Measurements from ENCODE around the gene NDUFA11. TPM values are rescaled to one million over a fixed set of nuclear protein-coding genes. Genes with fewer than 3 reads are reported as not detected.
"Not testable (repeated sequence)": the region's sequence is repeated elsewhere in the genome, so short reads cannot be mapped to it uniquely, and the experiment has no call there.

NDUFA11 gene
- polyA plus RNA-seq, 1 of the 3 experiments (the other 2 are of a cell fraction), result 534 TPM

DNA sequence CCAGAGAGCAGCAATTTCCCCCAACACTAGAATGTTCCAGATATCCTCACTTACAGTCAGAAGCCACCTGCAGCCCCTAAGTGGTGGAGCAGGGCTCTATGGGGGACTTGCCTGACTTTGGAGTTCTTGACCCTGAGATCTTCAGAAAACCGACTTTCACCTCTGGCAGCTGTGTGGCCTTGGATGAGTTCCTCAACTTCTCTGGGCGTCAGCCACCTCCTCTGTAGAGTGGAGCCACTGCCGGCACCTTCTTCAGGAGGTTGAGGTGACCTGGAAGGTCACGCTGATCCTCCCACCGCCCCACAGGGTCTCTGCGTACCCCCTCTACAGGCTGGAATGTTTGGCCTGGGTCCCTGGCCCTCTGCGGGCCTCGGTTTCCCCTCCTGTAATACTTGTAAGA, 26.2 kb downstream of the NDUFA11 start:
- Histone ChIP-seq H3F3A (replicated peaks; ENCODE audit: insufficient read depth) (no peaks in the 10 kb centered on the region), H2AFZ (ENCODE audit: low read depth) (no peak overlapping the region), H3K9ac (no peak overlapping the region), H3K9me3 (no peaks in the 10 kb centered on the region), H3K9me2 (no peaks in the 10 kb centered on the region), H3K27me3 (ENCODE audit: insufficient read depth) (no peaks in the 10 kb centered on the region; the same call in 1 of the 2 replicates), H3K4me2 (no peak overlapping the region), H4K20me1 (ENCODE audit: insufficient read depth) (no peaks in the 10 kb centered on the region), H3K36me3 (replicated peaks in 1 of 2; ENCODE audit: control insufficient read depth in 1 of 2, insufficient read depth in 2 of 2, low read length in 1 of 2) (no peaks in the 10 kb centered on the region), H3K27ac (ENCODE audit: low read depth in 2 of 2, low read length in 1 of 2) (no peak overlapping the region), H3K4me3 (ENCODE audit: low read depth in 2 of 2, low read length in 1 of 2) (no peak overlapping the region), H3K79me2 (ENCODE audit: insufficient read depth) (no peaks in the 10 kb centered on the region), H3K4me1 (ENCODE audit: control insufficient read depth in 1 of 2, insufficient read depth in 2 of 2, low read depth in 1 of 2, low read length in 1 of 2) (peaks cover 0 to 6% of the 10 kb centered on the region in 2 experiments; a peak in 1 of 4 replicates)
- DNase-seq, result no peak
- TF ChIP-seq, protein P1, sequence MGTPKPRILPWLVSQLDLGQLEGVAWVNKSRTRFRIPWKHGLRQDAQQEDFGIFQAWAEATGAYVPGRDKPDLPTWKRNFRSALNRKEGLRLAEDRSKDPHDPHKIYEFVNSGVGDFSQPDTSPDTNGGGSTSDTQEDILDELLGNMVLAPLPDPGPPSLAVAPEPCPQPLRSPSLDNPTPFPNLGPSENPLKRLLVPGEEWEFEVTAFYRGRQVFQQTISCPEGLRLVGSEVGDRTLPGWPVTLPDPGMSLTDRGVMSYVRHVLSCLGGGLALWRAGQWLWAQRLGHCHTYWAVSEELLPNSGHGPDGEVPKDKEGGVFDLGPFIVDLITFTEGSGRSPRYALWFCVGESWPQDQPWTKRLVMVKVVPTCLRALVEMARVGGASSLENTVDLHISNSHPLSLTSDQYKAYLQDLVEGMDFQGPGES (IDR thresholded peaks at IDR 0.05; ENCODE audit: low read depth, low read length), result no peak
- TF ChIP-seq MEF2A (IDR thresholded peaks at IDR 0.05; ENCODE audit: borderline replicate concordance, low read depth) (no peak), EP300 (IDR thresholded peaks at IDR 0.05; ENCODE audit: borderline replicate concordance in 1 of 2, low read depth in 1 of 2, low read length in 1 of 2) (no peak), GATA2 (CRISPR knock-in tag; IDR thresholded peaks at IDR 0.05) (no peak), ELF1 (IDR thresholded peaks at IDR 0.05) (no peak), NFIC (IDR thresholded peaks at IDR 0.05; ENCODE audit: borderline replicate concordance) (no peak), CHD2 (IDR thresholded peaks at IDR 0.05; ENCODE audit: low read length, partially characterized antibody) (no peak), MXI1 (IDR thresholded peaks at IDR 0.05; ENCODE audit: low read depth, low read length) (no peak), YY1 (IDR thresholded peaks at IDR 0.05; ENCODE audit: low read depth) (no peak), RFX5 (IDR thresholded peaks at IDR 0.05; ENCODE audit: low read length) (no peak), FOXJ3 (CRISPR knock-in tag; IDR thresholded peaks at IDR 0.05) (no peak)
- TF ChIP-seq, protein P2, sequence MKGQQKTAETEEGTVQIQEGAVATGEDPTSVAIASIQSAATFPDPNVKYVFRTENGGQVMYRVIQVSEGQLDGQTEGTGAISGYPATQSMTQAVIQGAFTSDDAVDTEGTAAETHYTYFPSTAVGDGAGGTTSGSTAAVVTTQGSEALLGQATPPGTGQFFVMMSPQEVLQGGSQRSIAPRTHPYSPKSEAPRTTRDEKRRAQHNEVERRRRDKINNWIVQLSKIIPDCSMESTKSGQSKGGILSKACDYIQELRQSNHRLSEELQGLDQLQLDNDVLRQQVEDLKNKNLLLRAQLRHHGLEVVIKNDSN (IDR thresholded peaks at IDR 0.05; ENCODE audit: borderline replicate concordance, low read depth), result no peak
- TF ChIP-seq, protein P3, sequence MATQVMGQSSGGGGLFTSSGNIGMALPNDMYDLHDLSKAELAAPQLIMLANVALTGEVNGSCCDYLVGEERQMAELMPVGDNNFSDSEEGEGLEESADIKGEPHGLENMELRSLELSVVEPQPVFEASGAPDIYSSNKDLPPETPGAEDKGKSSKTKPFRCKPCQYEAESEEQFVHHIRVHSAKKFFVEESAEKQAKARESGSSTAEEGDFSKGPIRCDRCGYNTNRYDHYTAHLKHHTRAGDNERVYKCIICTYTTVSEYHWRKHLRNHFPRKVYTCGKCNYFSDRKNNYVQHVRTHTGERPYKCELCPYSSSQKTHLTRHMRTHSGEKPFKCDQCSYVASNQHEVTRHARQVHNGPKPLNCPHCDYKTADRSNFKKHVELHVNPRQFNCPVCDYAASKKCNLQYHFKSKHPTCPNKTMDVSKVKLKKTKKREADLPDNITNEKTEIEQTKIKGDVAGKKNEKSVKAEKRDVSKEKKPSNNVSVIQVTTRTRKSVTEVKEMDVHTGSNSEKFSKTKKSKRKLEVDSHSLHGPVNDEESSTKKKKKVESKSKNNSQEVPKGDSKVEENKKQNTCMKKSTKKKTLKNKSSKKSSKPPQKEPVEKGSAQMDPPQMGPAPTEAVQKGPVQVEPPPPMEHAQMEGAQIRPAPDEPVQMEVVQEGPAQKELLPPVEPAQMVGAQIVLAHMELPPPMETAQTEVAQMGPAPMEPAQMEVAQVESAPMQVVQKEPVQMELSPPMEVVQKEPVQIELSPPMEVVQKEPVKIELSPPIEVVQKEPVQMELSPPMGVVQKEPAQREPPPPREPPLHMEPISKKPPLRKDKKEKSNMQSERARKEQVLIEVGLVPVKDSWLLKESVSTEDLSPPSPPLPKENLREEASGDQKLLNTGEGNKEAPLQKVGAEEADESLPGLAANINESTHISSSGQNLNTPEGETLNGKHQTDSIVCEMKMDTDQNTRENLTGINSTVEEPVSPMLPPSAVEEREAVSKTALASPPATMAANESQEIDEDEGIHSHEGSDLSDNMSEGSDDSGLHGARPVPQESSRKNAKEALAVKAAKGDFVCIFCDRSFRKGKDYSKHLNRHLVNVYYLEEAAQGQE (IDR thresholded peaks at IDR 0.05; ENCODE audit: low read depth, low read length), result no peak
- TF ChIP-seq, protein P4, sequence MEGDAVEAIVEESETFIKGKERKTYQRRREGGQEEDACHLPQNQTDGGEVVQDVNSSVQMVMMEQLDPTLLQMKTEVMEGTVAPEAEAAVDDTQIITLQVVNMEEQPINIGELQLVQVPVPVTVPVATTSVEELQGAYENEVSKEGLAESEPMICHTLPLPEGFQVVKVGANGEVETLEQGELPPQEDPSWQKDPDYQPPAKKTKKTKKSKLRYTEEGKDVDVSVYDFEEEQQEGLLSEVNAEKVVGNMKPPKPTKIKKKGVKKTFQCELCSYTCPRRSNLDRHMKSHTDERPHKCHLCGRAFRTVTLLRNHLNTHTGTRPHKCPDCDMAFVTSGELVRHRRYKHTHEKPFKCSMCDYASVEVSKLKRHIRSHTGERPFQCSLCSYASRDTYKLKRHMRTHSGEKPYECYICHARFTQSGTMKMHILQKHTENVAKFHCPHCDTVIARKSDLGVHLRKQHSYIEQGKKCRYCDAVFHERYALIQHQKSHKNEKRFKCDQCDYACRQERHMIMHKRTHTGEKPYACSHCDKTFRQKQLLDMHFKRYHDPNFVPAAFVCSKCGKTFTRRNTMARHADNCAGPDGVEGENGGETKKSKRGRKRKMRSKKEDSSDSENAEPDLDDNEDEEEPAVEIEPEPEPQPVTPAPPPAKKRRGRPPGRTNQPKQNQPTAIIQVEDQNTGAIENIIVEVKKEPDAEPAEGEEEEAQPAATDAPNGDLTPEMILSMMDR (IDR thresholded peaks at IDR 0.05), result no peak
- TF ChIP-seq, protein P5, sequence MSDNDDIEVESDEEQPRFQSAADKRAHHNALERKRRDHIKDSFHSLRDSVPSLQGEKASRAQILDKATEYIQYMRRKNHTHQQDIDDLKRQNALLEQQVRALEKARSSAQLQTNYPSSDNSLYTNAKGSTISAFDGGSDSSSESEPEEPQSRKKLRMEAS (IDR thresholded peaks at IDR 0.05; ENCODE audit: low read depth), result no peak
- TF ChIP-seq, protein P6, sequence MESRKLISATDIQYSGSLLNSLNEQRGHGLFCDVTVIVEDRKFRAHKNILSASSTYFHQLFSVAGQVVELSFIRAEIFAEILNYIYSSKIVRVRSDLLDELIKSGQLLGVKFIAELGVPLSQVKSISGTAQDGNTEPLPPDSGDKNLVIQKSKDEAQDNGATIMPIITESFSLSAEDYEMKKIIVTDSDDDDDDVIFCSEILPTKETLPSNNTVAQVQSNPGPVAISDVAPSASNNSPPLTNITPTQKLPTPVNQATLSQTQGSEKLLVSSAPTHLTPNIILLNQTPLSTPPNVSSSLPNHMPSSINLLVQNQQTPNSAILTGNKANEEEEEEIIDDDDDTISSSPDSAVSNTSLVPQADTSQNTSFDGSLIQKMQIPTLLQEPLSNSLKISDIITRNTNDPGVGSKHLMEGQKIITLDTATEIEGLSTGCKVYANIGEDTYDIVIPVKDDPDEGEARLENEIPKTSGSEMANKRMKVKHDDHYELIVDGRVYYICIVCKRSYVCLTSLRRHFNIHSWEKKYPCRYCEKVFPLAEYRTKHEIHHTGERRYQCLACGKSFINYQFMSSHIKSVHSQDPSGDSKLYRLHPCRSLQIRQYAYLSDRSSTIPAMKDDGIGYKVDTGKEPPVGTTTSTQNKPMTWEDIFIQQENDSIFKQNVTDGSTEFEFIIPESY (IDR thresholded peaks at IDR 0.05; ENCODE audit: borderline replicate concordance, low read depth), result no peak
- 87% methylated on average over 5 of the region's 8 CpGs for WGBS (ENCODE audit: low lambda C conversion rate)
- POLR2A ChIA-PET, result no interaction called here
- CTCF ChIA-PET, result no interaction called here

DNA sequence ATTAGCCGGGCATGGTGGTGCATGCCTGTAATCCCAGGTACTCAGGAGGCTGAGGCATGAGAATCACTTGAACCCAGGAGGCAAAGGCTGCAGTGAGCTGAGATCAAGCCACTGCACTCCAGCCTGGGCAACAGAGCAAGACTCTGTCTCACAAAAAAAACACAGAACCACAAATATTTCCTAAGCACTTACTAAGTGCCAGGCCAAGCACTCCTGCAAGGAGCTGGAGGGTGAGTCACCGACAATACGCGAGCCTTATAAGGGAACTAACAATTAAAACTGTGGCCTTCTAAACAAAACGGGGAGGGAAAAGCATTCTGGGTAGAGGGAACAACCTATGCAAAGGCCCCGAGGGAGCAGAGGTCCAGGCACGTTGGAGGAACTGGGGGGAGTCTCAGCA, 29.1 kb downstream of the NDUFA11 start:
- DNase-seq, POLR2A ChIA-PET: not testable (repeated sequence)

More for the DNA sequence above, 29.1 kb downstream of the NDUFA11 start:
- H3K27ac ChIP-seq (ENCODE audit: low read depth in 2 of 2, low read length in 1 of 2); H3K9ac ChIP-seq; H3K4me2 ChIP-seq; H3K9me3 ChIP-seq; CTCF ChIA-PET; H3K36me3 ChIP-seq (replicated peaks in 1 of 2; ENCODE audit: control insufficient read depth in 1 of 2, insufficient read depth in 2 of 2, low read length in 1 of 2); H4K20me1 ChIP-seq (ENCODE audit: insufficient read depth); H3K4me1 ChIP-seq (ENCODE audit: control insufficient read depth in 1 of 2, insufficient read depth in 2 of 2, low read depth in 1 of 2, low read length in 1 of 2); H3F3A ChIP-seq (replicated peaks; ENCODE audit: insufficient read depth); H3K4me3 ChIP-seq (ENCODE audit: low read depth in 2 of 2, low read length in 1 of 2); H3K27me3 ChIP-seq (ENCODE audit: insufficient read depth); H3K79me2 ChIP-seq (ENCODE audit: insufficient read depth); H2AFZ ChIP-seq (ENCODE audit: low read depth); H3K9me2 ChIP-seq: not testable (repeated sequence)
- WGBS (ENCODE audit: low lambda C conversion rate), result 66% methylated on average over 7 of the region's 7 CpGs
